GM19023 (cell line): ENCODE results near the gene RPS14.
"Not testable (repeated sequence)": the region's sequence is repeated elsewhere in the genome, so short reads cannot be mapped to it uniquely, and the experiment has no call there.

ENCODE experiments used
- ATAC-seq: cut with Tn5 transposase; IDR thresholded peaks from one replicate; pipeline ENCODE4 v1.9.1; 2021; ENCODE audit warnings: mild to moderate bottlenecking, moderate library complexity; ENCODE audit not compliant: unreplicated experiment

Gene RPS14

DNA sequence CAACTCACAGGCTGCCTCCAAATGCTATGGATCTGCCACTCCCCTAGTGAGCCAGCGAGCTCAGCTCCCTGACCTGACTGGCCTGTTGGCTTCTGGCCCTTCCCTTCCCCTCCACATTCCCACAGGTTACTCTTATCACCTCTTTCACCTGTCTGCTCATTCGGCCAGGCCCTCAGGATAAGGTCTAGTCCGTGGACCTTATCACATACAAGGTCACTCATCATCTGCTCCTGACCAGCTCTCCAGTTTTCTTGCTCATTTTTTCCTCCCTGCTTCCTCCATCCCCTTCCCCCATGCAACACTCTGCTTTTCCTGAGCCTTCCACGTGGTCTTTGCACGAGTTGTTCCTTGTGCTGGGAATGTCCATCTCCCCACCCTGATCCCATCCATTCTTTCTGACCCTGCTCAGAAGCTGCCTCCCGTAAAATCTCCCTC lies 32.5 kb upstream of the RPS14 start:
- no peak for ATAC-seq

- no peak for ATAC-seq
Measured at GRCh38 chr5:150481708-150481965, 32.1 kb upstream of the RPS14 start.

DNA sequence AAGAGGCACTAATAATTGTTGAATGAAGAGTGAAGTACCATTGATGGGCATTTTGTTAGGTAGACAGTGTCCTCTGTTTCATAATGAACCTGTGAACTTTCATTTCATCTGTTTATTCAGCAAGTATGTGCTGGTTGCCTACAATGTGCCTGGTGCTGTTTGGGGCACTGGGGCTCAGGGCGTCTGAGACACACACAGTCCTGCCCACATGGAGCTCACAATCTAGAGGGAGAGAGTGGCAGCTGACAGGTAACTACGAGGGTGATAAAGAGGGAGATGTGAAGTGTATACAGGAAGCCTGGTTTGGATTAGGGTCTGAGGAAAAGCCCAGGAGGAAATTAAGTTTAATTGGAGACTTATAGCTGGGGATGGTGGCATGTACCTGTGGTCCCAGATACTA lies 29.9 kb upstream of the RPS14 start:
- ATAC-seq, result no peak

GRCh38 chr5:150476568-150476967 lies 27.0 kb upstream of the RPS14 start:
- ATAC-seq, result not testable (repeated sequence)

DNA sequence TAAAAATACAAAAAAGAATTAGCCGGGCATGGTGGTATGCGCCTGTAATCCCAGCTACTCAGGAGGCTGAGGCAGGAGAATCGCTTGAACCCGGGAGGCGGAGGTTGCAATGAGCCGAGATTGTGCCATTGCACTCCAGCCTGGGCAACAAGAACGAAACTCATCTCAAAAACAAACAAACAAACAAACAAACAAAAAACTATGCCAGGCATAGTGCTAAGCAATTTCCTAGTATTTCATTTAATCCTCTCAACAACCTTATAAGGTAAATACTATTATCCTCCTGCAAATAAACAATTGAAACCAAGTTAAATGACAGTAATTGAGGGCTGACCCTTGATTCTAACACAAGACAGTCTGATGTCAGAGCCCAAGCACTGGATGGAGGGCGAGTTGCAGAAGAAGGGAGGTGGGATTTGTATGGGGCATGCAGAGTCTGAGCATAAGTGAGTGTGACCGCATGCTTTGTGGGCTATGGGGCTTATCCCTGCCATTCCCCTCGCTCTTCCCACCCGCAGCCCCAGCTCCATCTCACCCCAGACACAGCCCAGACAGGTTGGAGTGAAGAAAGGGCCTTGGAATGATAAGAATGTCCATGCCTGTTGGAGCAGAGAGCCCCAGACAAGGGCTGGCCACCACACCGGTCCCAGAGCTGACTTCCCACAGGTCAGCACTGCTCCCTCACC lies 24.3 kb upstream of the RPS14 start:
- ATAC-seq, result no peak

- ATAC-seq, result no peak
Measured at GRCh38 chr5:150469718-150470469, 20.4 kb upstream of the RPS14 start.

DNA sequence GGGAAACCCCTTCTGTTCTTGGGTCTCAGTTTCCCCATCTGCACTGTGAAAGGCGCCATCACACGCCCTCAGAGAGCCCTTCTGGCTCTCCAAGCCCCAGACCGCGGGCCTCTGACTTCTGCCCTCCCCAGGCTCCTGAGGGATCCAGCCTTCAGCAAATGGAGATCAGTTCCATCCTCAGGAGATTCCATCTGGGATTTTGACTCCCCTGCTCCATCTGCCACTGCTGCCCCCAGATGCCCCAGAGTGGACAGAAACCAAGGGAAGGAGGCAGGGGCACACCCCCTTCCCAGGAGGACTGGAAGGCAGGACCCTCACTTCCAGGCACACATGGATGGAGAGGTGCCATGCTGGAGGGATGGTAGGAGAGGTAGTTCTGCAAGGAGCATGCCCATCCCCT lies 18.7 kb upstream of the RPS14 start:
- no peak for ATAC-seq

DNA sequence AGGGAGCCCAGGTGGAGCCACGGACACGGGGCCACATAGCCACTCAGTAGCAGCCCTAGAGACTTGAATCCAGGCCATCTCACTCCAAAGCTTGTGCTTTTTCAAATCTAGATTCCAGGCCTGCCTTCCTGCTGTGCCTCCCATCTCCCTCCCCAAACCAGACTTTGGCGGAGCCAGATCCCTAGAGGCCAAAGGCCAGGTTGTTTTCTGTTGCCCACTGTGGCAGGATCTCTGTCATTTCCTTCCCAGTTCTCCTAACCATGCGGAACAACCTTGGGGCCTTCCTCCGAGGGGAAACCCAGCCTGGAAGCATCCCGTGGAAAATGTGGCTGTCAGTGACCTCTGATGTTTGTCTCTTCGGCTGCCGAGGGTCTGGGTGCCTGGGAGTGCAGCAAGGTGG lies 16.4 kb upstream of the RPS14 start:
- no peak for ATAC-seq

GRCh38 chr5:150464554-150465012 lies 15.0 kb upstream of the RPS14 start:
- ATAC-seq, result no peak

DNA sequence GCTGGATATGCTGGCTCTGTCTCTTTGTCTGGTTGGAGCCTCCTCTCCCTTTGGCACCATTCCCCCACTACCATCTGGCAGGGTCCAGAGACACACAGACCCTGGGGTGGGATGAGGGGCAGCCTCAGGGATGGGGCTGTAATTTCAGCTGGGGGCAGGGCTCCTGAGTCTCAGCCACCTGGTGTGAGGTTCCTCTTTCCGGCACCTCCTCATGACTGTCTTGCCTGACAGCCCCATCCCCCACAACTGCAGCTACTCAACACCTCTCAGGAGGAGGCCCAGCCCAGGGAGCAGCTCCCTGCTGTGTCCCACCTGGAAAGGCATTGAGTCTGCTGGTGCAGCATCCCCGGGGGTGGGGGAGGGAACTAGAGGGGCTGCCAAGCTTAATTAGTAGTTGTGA lies 11.7 kb upstream of the RPS14 start:
- peak; percentile 77 for ATAC-seq

- ATAC-seq, result no peak
Measured at GRCh38 chr5:150460781-150461180, 11.2 kb upstream of the RPS14 start.

GRCh38 chr5:150458802-150459557 lies 9.4 kb upstream of the RPS14 start:
- peak; percentile 72 for ATAC-seq

DNA sequence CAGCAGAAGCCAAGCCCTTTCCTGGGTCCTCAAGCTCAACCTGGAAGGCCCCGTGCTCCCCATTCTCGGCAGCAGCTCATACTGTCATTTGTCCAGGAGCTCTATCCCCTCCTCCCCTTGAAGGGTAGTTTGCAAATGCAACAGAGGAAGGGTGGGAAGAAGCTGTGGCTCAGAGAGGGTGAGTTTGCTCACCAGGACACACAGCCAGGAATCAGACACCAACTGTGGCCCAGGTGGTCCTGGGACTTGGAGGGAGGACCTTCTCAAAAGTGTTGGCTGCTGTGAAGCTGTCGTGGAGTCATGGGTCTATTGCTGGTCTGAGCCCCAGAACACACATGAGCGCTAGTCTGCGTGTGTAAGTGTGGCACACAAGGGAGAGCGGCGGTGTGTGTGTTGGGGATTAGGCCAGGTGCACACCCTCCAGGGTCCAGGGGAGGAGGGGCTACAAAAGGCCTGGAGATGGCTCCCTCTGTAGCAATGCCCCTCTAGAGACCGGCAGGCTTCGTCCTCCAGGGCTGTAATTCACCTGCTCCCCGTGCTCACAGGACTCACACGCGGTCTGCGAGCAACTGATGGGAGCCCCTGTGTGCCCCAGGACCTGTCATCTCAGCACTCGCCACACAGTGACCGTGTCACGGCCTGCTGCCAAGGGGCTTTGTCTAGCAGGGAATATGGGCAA lies 8.2 kb upstream of the RPS14 start:
- no peak for ATAC-seq

- ATAC-seq, result no peak
Measured at GRCh38 chr5:150457121-150457520, 7.6 kb upstream of the RPS14 start.

- no peak for ATAC-seq
Measured at GRCh38 chr5:150454492-150455229, 5.1 kb upstream of the RPS14 start.

DNA sequence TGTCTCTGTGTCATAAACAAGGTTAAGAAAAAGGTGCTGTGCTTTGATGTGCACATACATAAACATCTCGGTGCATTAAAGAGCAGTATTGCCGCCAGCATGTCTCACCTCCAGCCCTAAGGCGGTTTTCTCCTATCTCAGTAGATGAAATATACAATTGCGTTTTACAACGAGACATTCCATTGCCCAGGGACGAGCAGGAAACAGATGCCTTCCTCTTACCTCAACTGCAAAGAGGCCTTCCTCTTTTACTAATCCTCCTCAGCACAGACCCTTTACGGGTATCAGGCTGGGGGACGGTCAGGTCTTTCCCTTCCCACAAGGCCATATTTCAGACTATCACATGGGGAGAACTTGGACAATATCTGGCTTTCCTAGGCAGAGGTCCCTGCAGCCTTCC lies 4.5 kb upstream of the RPS14 start:
- not testable (repeated sequence) for ATAC-seq

- ATAC-seq, result no peak
Measured at GRCh38 chr5:150452914-150453313, 3.4 kb upstream of the RPS14 start.

DNA sequence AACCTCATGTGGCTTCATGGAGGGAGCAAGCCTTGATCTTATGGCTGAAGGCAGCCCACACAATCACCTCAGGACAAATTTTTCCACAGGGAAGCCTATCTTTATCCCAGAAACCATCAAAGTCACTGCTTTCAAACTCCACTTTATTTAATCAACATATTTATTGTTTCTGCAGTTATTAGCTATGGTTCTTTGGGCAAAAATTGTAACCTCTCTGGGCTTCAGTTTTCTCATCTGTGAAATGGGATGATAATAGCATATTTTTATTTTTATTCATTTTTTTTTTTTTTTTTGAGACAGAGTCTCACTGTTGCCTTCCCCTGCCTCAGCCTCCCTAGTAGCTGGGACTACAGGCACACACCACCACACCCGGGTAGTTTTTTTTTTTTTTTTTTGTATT lies 2.1 kb upstream of the RPS14 start:
- ATAC-seq, result no peak

DNA sequence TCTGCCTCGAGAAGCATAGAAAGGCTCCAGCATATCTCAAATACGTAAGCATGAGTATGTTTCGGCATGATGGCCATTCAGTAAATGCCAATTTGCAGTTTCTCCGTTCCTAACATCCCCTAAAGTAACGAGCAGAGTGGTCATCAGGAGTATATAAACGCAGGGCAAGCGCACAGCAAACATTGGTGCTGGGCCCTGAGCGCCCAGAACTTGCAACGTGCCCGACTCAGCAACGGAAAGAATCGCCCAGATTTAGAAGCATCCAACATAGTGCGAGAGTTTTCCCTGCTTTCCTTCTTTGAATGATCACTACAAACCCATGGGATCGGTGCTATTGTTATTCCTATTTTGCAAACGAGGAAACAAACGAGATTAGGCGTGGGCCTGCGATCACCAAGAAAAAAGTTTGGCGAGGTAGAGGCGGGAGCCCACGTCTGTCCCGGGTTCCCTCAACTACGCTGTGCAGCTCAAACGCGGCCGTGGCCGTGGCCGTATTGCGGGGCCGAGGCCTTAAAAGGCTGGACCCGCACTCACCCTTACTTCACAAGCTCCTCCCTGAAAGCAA lies 505 bp downstream of the RPS14 start:
- peak; percentile 33 for ATAC-seq

DNA sequence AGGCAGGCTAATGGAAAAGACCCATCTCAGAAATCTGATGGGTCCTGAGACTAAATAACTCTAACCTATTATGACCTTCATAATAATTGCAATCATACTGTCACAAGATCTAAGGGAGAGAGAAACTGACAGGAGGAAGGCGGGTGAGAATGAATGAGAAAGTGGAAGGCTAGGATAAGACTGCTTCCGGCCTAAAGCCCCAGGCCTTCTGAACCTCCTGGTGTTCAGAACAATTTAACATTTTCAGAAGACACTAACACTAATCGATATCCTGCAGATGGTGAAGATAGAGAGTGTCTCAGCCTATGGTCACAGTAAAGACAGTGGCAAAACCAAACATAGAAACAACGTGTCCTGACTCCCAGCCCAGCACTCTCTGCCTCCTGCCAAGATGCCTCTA lies 1.2 kb downstream of the RPS14 start:
- ATAC-seq, result no peak
